SJSA1 (cell line): ENCODE data around the gene SLC37A1. TPM values are rescaled to one million over a fixed set of nuclear protein-coding genes. Genes with fewer than 3 reads are reported as not detected.

ENCODE experiments used
- DNase-seq, 2 experiments: peaks; one replicate each; pipeline ENCODE4 v3.0.0-alpha.2; 2015 to 2020; ENCODE audit warnings: low spot score in 2 of 2, low read depth in 1 of 2
- H3K27ac ChIP-seq: fragments of 250-450 bp; sonication (Bioruptor Pico); 2 replicates; pipeline ENCODE4 v1.5.1; 2020; ENCODE audit warnings: mild to moderate bottlenecking, moderate library complexity
- H3K27me3 ChIP-seq: fragments of 250-450 bp; sonication (Bioruptor Pico); replicated peaks from 2 replicates; pipeline ENCODE4 v1.5.1; 2020; ENCODE audit warnings: mild to moderate bottlenecking, moderate library complexity
- H3K36me3 ChIP-seq: fragments of 250-450 bp; sonication (Bioruptor Pico); 2 replicates; pipeline ENCODE4 v1.5.1; 2020; ENCODE audit warnings: mild to moderate bottlenecking
- H3K4me1 ChIP-seq: fragments of 250-450 bp; sonication (Bioruptor Pico); replicated peaks from 2 replicates; pipeline ENCODE4 v1.6.1; 2021; ENCODE audit warnings: mild to moderate bottlenecking
- H3K4me3 ChIP-seq: fragments of 250-450 bp; sonication (Bioruptor Pico); 2 replicates; pipeline ENCODE4 v1.5.1; 2020; ENCODE audit warnings: mild to moderate bottlenecking
- H3K9me3 ChIP-seq: fragments of 250-450 bp; sonication (Bioruptor Pico); replicated peaks from 2 replicates; pipeline ENCODE4 v1.5.1; 2020; ENCODE audit warnings: mild to moderate bottlenecking
- total RNA-seq: library from RNA; depleted of rRNA; stranded (reverse); fragments of >200 nt; shearing (Covaris generic); gene quantifications from 2 replicates; pipeline ENCODE4 v1.2.3, GENCODE V29; 2014

Gene SLC37A1
- total RNA-seq, 1 experiment from 2014 or later, result 5.2 TPM

GRCh38 chr21:42473498-42474042, 40.1 kb upstream of the SLC37A1 start:
- no peaks in the 10 kb centered on the region for H3K27me3 ChIP-seq
- peak in 1 of 2 experiments; percentile 34 for DNase-seq
- no peak overlapping the region for H3K27ac ChIP-seq
- no peaks in the 10 kb centered on the region for H3K4me1 ChIP-seq
- H3K9me3 ChIP-seq, result no peaks in the 10 kb centered on the region
- no peaks in the 10 kb centered on the region for H3K36me3 ChIP-seq
- no peak overlapping the region for H3K4me3 ChIP-seq

GRCh38 chr21:42474043-42474831, 39.4 kb upstream of the SLC37A1 start:
- no peaks in the 10 kb centered on the region for H3K4me1 ChIP-seq
- peak in 1 of 2 experiments; percentile 44 for DNase-seq

GRCh38 chr21:42475036-42475435, 38.6 kb upstream of the SLC37A1 start:
- Histone ChIP-seq H3K4me3 (no peak overlapping the region), H3K27ac (no peak overlapping the region), H3K36me3 (no peaks in the 10 kb centered on the region), H3K27me3 (no peaks in the 10 kb centered on the region), H3K4me1 (no peaks in the 10 kb centered on the region), H3K9me3 (no peaks in the 10 kb centered on the region)
- peak in 1 of 2 experiments; percentile 16 for DNase-seq

More at GRCh38 chr21:42474043-42474831, 39.4 kb upstream of the SLC37A1 start:
- H3K27me3 ChIP-seq, result no peaks in the 10 kb centered on the region
- H3K4me3 ChIP-seq, result no peak overlapping the region
- no peaks in the 10 kb centered on the region for H3K9me3 ChIP-seq
- H3K27ac ChIP-seq, result no peak overlapping the region
- H3K36me3 ChIP-seq, result no peaks in the 10 kb centered on the region

- Histone ChIP-seq H3K27me3 (no peaks in the 10 kb centered on the region), H3K36me3 (no peaks in the 10 kb centered on the region), H3K9me3 (no peaks in the 10 kb centered on the region), H3K27ac (no peak overlapping the region), H3K4me3 (no peak overlapping the region), H3K4me1 (no peaks in the 10 kb centered on the region)
- peak in 1 of 2 experiments; percentile 36 for DNase-seq
These were observed 37.9 kb upstream of the SLC37A1 start for GRCh38 chr21:42475526-42476387.

GRCh38 chr21:42476388-42477331, 37.0 kb upstream of the SLC37A1 start:
- H3K36me3 ChIP-seq, result no peaks in the 10 kb centered on the region
- no peaks in the 10 kb centered on the region for H3K9me3 ChIP-seq
- no peak overlapping the region for H3K4me3 ChIP-seq
- 0 out of 2 replicates have a peak, but pooled peaks cover 3% of the 10 kb centered on the region for H3K27me3 ChIP-seq
- H3K4me1 ChIP-seq, result no peaks in the 10 kb centered on the region
- H3K27ac ChIP-seq, result no peak overlapping the region
- DNase-seq, result peak in 1 of 2 experiments; percentile 25

GRCh38 chr21:42478504-42478903, 35.1 kb upstream of the SLC37A1 start:
- no peak overlapping the region for H3K27ac ChIP-seq
- DNase-seq, result no peak
- no peaks in the 10 kb centered on the region for H3K4me1 ChIP-seq
- H3K9me3 ChIP-seq, result no peaks in the 10 kb centered on the region
- no peaks in the 10 kb centered on the region for H3K36me3 ChIP-seq
- no peak overlapping the region for H3K4me3 ChIP-seq
- peaks cover 15% of the 10 kb centered on the region for H3K27me3 ChIP-seq

GRCh38 chr21:42479582-42479981, 34.1 kb upstream of the SLC37A1 start:
- no peaks in the 10 kb centered on the region for H3K4me1 ChIP-seq
- H3K9me3 ChIP-seq, result no peaks in the 10 kb centered on the region

GRCh38 chr21:42480736-42481135, 32.9 kb upstream of the SLC37A1 start:
- Histone ChIP-seq H3K4me1 (no peaks in the 10 kb centered on the region), H3K4me3 (no peak overlapping the region), H3K27ac (no peak overlapping the region), H3K27me3 (peaks cover 23% of the 10 kb centered on the region), H3K9me3 (no peaks in the 10 kb centered on the region), H3K36me3 (no peaks in the 10 kb centered on the region)
- peak in 1 of 2 experiments; percentile 30 for DNase-seq

More at GRCh38 chr21:42479582-42479981, 34.1 kb upstream of the SLC37A1 start:
- H3K36me3 ChIP-seq, result no peaks in the 10 kb centered on the region
- H3K27ac ChIP-seq, result no peak overlapping the region
- no peak overlapping the region for H3K4me3 ChIP-seq
- peaks cover 23% of the 10 kb centered on the region for H3K27me3 ChIP-seq
- no peak for DNase-seq

- no peaks in the 10 kb centered on the region for H3K36me3 ChIP-seq
- no peak overlapping the region for H3K4me3 ChIP-seq
- peaks cover 23% of the 10 kb centered on the region for H3K27me3 ChIP-seq
- H3K4me1 ChIP-seq, result no peaks in the 10 kb centered on the region
- no peak overlapping the region for H3K27ac ChIP-seq
- peak in 1 of 2 experiments; percentile 5 for DNase-seq
- no peaks in the 10 kb centered on the region for H3K9me3 ChIP-seq
These were observed 32.5 kb upstream of the SLC37A1 start for GRCh38 chr21:42481169-42481568.

- peak in 1 of 2 experiments; percentile 28 for DNase-seq
- Histone ChIP-seq H3K36me3 (no peaks in the 10 kb centered on the region), H3K9me3 (no peaks in the 10 kb centered on the region), H3K27ac (no peak overlapping the region), H3K4me3 (no peak overlapping the region), H3K27me3 (peaks cover 32% of the 10 kb centered on the region), H3K4me1 (no peaks in the 10 kb centered on the region)
These were observed 28.7 kb upstream of the SLC37A1 start for GRCh38 chr21:42484966-42485365.

GRCh38 chr21:42486072-42486471, 27.6 kb upstream of the SLC37A1 start:
- Histone ChIP-seq H3K4me3 (no peak overlapping the region), H3K27ac (no peak overlapping the region), H3K36me3 (no peaks in the 10 kb centered on the region), H3K27me3 (peaks cover 35% of the 10 kb centered on the region), H3K4me1 (no peaks in the 10 kb centered on the region), H3K9me3 (no peaks in the 10 kb centered on the region)
- peak in 1 of 2 experiments; percentile 11 for DNase-seq

GRCh38 chr21:42486531-42486930, 27.1 kb upstream of the SLC37A1 start:
- peaks cover 36% of the 10 kb centered on the region for H3K27me3 ChIP-seq
- H3K27ac ChIP-seq, result no peak overlapping the region

More at GRCh38 chr21:42486531-42486930, 27.1 kb upstream of the SLC37A1 start:
- no peak for DNase-seq
- no peaks in the 10 kb centered on the region for H3K4me1 ChIP-seq
- H3K36me3 ChIP-seq, result no peaks in the 10 kb centered on the region
- no peak overlapping the region for H3K4me3 ChIP-seq
- no peaks in the 10 kb centered on the region for H3K9me3 ChIP-seq
